Adrenal gland (tissue), 5 donors: ENCODE measurements around the gene OLFM2.

ENCODE experiments used
- POLR2A ChIP-seq, 2 donors: fragments of 450-650 bp; IDR thresholded peaks; one replicate each; pipeline ENCODE4 v1.6.1; 2017; ENCODE audit warnings: antibody characterized with exemption in 2 of 2, mild to moderate bottlenecking in 2 of 2, moderate library complexity in 1 of 2
- TF ChIP-seq, protein P1 (sequence below), 6 experiments: fragments of 450-650 bp in 4 of 6; fragments of 200-600 bp in 2 of 6; sonication (generic) in 1 of 6; IDR thresholded peaks; 1 replicate in 5 of 6; 2 replicates in 1 of 6; pipeline versions ENCODE4 v1.5.1 to v1.8.0; 2016 to 2021; ENCODE audit warnings: antibody characterized with exemption in 6 of 6, mild to moderate bottlenecking in 2 of 6, moderate library complexity in 1 of 6
- donor health status: DM: no; HTN: no; CAD: no.

DNA sequence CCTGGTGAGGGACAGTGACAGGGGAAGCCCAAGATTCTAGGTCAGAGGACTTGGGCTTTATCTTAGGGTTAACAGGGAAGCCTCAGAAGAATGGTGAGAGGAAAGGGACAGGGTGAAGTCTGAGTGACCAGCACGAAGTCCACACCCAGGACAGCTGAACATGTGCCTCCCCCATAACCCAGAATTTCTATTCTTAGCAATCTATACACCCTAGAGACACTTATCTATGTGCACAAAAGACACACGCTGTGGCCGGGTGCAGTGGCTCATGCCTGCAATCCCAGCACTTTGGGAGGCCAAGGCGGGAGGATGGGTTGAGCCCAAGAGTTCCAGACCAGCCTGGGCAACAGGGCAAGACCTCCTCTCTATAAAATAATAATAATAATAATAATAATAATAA lies 11.1 kb upstream of the OLFM2 start:
- TF ChIP-seq POLR2A (IDR thresholded peaks at IDR 0.05), result no peak
- TF ChIP-seq, protein P1, sequence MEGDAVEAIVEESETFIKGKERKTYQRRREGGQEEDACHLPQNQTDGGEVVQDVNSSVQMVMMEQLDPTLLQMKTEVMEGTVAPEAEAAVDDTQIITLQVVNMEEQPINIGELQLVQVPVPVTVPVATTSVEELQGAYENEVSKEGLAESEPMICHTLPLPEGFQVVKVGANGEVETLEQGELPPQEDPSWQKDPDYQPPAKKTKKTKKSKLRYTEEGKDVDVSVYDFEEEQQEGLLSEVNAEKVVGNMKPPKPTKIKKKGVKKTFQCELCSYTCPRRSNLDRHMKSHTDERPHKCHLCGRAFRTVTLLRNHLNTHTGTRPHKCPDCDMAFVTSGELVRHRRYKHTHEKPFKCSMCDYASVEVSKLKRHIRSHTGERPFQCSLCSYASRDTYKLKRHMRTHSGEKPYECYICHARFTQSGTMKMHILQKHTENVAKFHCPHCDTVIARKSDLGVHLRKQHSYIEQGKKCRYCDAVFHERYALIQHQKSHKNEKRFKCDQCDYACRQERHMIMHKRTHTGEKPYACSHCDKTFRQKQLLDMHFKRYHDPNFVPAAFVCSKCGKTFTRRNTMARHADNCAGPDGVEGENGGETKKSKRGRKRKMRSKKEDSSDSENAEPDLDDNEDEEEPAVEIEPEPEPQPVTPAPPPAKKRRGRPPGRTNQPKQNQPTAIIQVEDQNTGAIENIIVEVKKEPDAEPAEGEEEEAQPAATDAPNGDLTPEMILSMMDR (IDR thresholded peaks at IDR 0.05), result no peak
